A549 (cell line): ENCODE results near the gene ANKRD35.
A peak's percentile ranks its signal among the peaks of the same experiment; 100 is the strongest.

Source experiments
- CEBPB ChIP-seq, 2 experiments: fragments of >200 bp in 1 of 2; sonication (Bioruptor Twin) in 1 of 2; formaldehyde crosslinking in 1 of 2; IDR thresholded peaks; 2 replicates each; pipeline ENCODE4 v1.6.1; 2012 to 2016
- CHD2 ChIP-seq: fragments of 150-350 bp; IDR thresholded peaks from 2 replicates; pipeline ENCODE4 v1.6.1; 2014; ENCODE audit warnings: low read length; ENCODE audit not compliant: partially characterized antibody
- CTCF ChIP-seq: fragments of >200 bp; sonication (Bioruptor Twin); formaldehyde crosslinking; IDR thresholded peaks from 3 replicates; pipeline ENCODE4 v1.5.1; 2016
- EP300 ChIP-seq, 2 experiments: fragments of >200 bp; sonication (Bioruptor Twin); formaldehyde crosslinking; IDR thresholded peaks; 2 replicates in 1 of 2; 3 replicates in 1 of 2; pipeline ENCODE4 v1.6.1; 2016 to 2017
- MAX ChIP-seq: IDR thresholded peaks from 2 replicates; pipeline ENCODE4 v1.6.1; 2012
- MYC ChIP-seq: IDR thresholded peaks from 2 replicates; pipeline ENCODE4 v1.6.1; 2012; ENCODE audit warnings: mild to moderate bottlenecking, inconsistent platforms, low read length, improper control_type of control experiment, borderline replicate concordance
- POLR2A ChIP-seq: IDR thresholded peaks from 2 replicates; pipeline ENCODE4 v1.6.1; 2012; ENCODE audit warnings: mild to moderate bottlenecking, low read length
- RAD21 ChIP-seq, 2 experiments: fragments of >200 bp in 1 of 2; sonication (Bioruptor Twin) in 1 of 2; formaldehyde crosslinking in 1 of 2; IDR thresholded peaks in 1 of 2; conservative IDR thresholded peaks in 1 of 2; 2 replicates in 1 of 2; 3 replicates in 1 of 2; pipeline ENCODE4 v1.6.1; 2012 to 2018; ENCODE audit warnings: inconsistent platforms in 1 of 2
- REST ChIP-seq: fragments of 200-600 bp; sonication (generic); IDR thresholded peaks from 2 replicates; pipeline ENCODE4 v1.6.1; 2016; ENCODE audit warnings: antibody characterized with exemption, mild to moderate bottlenecking, moderate library complexity

DNA sequence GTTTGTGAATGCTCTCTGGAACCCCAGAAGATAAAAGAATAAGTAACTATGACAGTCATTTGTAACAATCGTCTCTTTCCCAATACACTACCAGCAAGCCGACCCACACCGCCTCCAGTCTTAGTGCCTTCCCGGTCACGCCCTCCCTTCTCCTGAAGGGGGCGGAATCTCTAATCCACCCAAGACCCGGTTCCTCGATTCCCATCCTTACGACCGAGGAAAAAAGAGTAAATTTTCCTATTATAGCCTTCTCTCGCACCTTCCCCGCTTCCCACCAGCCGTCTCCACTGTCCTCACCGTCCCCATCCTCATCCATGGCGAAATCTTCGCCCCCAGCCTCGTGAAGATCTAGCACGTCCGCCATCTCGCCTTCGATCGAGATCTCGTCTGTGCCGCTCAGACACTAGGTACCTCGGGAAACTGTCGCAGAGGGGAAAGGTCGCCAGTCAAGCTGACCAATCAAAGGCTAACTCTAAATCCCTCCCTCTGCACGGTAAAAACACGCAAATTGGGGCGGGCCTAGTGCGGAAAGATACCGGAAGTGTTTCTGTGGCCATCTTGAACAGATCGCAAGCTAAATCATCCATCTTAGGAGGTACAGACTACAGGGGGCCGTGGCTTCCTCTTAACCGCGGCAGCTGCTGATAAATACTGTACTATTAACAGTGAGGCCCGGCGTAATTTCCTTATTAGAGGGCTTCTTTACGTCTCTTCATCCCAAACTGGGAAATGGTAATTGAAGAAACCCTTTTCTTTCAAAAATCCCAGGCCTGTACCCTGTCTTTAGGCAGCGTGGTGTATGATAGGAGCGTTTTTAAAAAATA, 41.6 kb upstream of the ANKRD35 start, which contains the start of gene RBM8A:
- peak; percentile 15 to 20; a peak in 1 of 5 replicates for TF ChIP-seq RAD21 (conservative IDR thresholded peaks at IDR 0.05 in 1 of 2, IDR thresholded peaks at IDR 0.05 in 1 of 2)
- TF ChIP-seq CEBPB (IDR thresholded peaks at IDR 0.05) = no peak
- TF ChIP-seq EP300 (IDR thresholded peaks at IDR 0.05) = no peak
- TF ChIP-seq CTCF = peak; percentile 60
- TF ChIP-seq REST = peak; percentile 72
- no peak for TF ChIP-seq CHD2
- TF ChIP-seq MYC = peak; percentile 50; the same call in 1 of the 2 replicates
- peak; percentile 92 for TF ChIP-seq POLR2A
- TF ChIP-seq MAX = peak; percentile 74
